Stimulated activated CD4-positive, alpha-beta T cell treated with anti-CD3 and anti-CD28 coated beads, Interleukin-12 subunit alpha, Interleukin-12 subunit beta, amount 100 ng/mL, for 48 hours (primary cell): Measurements from ENCODE around the gene GNAI2.
A peak's percentile ranks its signal among the peaks of the same experiment; 100 is the strongest.
"Not testable (repeated sequence)": the region's sequence is repeated elsewhere in the genome, so short reads cannot be mapped to it uniquely, and the experiment has no call there.

Experiments used
- DNase-seq, 3 donors: peaks; one replicate each; pipeline ENCODE4 v3.0.0-alpha.2; 2020; ENCODE audit warnings: low read depth in 2 of 3, low spot score in 1 of 3

GNAI2 gene

DNA sequence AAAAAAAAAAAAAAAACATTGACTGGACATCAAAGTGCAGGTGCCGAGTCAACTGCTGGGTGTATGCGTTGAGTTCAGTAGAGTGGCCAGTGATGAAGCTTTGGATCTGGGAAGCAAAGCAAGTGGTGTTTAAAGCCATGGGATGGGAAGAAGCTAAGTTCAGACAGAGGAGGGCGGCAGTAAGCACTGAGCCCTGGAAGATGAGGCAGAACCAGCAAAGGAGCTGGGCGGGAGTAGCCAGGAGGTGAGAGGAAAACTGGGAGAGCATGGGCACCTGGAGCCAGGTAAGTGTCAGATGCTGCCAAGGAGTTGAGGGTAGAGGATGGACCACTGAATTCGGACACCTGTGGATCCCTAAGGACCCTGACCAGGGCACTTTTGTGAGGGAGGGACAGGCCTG lies 11.4 kb upstream of the GNAI2 start:
- no peak for DNase-seq

DNA sequence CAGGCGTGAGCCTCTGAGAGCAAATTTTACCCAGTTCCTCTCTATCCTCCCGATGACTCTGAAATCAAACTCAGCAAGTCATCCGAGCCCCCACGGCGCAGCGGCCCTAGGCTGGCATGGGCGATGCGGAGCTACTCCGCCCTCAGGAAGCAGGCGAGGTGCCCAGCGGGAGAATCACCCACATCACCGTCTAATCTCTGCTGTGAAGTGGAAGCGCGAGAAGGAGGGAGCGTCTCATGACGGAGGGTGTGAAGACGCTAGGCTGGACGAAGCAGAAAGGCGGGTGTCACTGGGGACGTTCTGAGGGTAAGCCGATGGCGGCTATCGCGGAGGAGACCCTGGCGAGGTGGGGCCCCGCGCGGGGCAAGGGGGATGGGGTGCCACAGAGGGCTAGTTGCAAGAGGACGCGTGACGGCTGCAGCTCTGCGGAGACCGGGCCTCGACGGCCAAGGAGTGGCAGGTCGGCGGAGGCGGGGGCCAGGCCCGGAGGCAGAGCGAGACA lies 9.1 kb upstream of the GNAI2 start:
- peak in 1 of 3 donors; percentile 30 for DNase-seq

DNA sequence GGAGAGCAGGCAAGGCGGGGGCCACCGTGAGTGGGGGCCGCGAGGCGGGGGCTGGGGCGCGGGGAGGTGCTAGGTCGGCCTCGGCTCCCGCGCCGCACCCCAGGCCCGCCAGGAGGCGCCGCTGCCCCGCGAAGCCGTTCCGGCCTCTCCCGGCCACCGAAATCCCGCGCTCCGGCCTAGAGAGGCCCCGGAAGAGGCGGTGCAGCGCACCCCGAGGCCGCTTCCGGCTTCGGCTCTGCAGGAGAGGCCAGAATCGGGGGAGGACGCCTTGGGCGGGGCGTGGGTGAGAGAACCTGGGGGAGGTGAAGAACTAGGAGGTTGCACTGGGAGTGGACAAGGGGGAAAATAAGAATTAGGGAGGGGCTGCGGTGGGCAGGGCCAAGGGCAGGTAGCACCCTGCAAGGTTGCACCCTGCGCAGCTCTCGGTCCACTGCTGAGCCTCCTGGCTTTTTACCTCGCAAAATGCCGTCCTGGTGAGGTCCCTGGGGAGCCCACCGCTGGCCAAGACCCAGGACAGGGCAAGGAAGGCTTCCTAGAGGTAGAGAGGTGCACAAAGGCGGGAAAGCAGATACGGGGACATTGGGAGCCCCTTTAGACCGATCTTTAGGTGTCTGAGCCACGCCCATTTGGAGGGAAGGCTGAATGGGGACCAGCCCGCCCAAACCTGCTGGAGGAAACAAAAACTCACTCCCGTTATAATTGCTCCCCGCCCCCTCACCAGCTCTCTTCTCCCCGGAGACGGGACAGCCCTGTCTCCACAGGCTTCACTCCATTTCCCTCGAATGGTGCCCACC lies 8.4 kb upstream of the GNAI2 start:
- DNase-seq: peak; percentile 77 to 89 (median 78)

DNA sequence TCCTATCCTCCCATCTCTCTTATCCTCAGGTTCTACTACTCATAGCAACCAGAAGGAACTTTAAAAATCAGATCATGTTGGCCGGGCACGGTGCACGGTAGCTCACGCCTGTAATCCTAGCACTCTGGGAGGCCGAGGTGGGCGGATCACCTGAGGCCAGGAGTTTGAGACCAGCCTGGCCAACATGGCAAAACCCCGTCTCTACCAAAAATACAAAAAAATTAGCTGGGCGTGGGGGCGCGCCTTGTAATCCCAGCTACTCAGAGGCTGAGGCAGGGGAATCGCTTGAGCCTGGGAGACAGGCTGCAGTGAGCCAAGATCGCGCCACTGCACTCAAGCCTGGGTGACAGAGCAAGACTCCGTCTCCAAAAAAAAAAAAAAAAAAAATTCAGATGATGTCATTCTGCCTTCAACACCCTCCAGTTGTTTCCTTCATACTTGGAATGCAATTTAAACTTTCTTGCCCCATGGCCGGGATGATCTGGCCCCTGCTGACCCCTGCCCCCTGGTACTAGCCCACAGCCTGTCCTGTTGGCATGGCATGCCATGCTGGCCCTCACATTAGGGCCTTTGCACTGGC lies 7.7 kb upstream of the GNAI2 start:
- not testable (repeated sequence) for DNase-seq

DNA sequence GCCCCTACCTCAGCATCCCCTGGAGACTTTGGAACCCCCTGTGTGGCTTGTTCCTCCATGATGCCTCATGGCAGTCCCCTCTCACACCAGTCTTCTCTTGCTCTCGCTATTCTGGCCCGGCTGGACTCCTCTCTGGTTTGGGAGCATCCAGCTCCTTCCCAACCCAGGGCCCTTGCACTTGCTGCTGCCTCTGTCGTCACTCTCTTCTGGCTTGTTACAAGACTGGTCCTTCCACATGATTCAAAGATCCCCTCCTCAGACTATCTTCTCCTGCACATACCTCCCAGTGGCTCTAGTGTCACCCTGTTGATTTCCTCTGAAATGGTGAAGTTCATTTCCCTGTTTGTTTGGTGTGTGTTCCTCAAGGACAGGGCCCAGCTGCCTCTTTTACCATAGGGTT lies 6.5 kb upstream of the GNAI2 start:
- no peak for DNase-seq

DNA sequence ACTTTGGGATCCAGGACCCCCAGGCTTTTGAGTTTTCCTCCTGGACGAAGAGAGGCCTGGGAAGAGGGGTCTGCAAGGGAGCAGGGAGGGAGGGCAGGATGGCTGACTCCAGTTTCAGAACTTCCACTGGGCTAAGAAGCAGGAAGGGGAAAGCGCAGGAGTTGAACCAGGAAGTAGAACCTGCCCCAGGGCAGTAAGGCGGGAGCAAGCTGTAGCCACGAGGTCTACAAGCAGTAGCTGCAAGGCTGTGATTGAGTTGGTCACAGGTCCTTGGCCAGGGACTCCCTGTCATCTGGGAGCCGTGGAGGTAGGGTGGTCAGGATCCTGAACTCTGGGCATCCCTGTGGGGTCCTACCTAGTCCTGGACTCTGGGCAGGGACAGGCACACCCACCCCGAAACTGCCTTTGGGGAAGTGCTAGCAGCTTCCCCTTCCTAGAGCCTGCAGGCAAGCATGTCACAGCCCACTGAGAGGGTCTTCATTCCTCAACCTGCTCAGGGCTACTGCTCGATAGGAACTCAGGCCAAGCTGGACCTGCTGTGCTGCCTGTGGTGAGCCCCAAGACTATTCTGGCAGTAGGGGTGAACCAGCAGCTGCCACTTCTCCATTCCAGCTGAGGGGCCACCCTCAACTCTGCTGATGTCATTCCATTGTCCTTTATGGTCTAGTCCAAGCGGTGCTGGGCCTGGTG lies 5.8 kb upstream of the GNAI2 start:
- no peak for DNase-seq

DNA sequence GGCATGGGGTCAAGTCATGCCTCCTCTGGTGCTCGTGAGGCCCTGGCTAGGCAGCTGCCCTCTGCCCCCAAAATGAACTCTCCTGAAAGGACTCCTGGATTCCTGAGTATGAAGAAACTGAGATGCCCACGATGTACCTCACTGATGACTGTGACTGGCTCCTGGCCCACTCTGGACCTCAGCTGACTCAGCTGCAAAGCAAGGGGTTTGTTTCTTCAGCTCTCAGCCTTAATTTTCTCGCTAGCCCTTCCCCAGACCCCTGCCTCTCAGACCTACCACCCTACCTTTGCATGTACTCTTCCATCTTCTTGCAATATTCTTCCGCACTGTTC lies 5.2 kb upstream of the GNAI2 start:
- DNase-seq: no peak

DNA sequence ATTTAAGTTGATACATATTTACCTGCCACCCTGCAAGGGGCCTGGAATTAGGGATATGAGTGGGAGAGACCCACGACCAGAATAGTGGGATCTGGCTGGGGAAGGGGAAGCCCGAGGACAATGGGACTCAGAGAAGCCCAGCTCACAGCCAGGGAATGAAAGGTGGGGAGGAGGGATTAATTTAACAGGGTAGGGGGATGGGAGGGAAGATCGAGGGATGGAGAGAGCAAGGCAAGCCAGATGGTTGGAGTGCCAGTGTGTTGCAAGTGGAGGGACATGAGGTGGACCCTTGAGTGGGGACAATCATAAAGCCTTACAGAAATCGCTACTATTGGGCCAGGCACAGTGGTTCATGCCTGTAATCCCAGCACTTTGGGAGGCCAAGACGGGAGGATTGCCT lies 4.4 kb upstream of the GNAI2 start:
- no peak for DNase-seq

DNA sequence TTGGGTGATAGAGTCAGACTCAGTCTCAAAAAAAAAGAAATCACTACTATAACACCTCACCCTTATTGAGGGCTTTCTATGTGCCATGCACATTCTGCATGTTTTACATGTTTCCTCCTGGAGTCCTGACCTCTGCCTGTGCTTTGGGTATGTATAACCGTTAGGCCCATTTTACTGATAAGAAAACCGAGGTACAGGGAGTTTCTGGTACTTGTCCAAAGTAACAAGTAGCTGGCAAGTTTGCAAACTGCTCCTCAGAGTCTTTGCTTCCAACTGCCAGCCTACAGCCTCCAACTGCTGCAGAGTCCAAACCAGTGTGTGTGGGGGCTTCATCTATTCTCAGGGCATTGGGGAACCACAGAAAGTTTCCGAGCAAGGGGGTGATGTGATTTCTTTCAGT lies 3.7 kb upstream of the GNAI2 start:
- no peak for DNase-seq

DNA sequence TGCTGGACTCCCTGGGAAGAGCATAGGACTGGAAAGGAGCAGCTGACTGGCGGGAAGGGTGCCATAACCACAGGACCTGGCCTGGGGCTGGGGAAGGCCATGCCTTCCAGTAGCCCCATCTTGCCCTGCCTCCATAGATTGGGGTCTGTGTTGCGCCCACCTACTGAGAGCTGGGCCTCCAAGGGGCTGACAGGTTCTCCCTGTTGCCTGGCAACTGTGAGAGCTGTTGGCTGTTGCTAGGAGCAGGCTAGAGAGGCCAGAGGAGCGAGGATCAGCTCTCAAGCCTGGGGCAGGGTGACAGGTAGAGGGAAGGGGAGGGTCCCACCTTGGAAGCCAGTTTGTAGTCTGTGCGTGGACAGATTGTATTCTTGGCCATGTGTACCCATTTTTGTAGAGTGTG lies 2.8 kb upstream of the GNAI2 start:
- no peak for DNase-seq

DNA sequence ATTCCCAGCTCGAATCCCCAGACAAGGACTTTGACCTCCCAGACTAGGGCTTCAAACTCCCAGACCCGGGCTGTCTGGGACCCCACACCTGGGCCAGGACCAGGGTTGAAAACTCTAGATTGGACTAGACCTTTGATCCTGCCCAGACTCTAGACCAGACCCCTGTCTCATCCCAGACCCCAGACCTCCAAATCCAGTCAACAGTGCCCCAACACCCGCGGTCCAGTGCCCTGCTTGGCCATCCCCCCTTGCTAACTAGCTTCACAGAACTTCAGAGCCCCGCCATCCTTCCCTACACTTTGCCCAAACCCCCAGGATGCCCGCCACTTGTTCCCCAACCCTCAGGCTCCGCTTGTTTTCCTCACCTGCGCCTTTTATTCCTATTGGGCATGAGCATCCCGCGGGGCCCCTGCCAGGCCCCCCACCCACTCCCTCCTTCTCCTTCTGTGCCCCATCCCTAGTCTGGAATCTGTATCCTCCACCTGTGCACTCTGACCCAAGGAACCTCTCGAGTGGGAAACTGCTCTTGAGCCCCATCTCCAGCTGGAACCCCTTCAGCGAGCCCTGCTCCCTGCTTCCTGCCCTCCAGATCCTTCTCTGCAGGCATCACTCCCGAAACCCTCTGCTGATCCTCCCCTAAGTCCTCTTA lies 604 bp downstream of the GNAI2 start:
- no peak for DNase-seq

DNA sequence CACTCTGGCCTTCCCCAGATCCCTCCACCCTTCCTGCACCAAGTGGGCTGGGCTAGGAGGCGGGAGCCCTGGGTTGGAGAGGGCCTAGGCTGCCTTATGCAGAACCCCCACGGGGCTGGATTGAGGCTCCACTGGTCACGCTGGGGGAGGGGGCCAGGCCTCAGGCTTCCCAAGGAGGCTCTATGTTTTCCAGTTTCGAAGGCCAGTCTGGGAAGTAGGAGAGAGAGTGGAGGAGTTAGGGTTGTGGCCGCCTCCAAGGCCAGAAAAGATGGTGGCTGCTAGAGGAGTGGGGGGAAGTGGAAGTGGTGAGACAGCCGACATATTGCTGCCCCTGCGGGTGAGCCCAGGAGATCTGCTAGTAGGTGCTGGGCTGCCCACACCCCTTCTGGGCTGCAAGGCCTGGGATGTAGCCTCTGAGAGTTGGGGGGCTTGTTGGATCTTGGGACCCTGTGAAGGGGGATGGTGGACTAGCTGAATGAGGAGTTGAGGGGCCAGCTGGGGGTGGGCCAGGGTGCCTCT lies 1.2 kb downstream of the GNAI2 start:
- DNase-seq: no peak

DNA sequence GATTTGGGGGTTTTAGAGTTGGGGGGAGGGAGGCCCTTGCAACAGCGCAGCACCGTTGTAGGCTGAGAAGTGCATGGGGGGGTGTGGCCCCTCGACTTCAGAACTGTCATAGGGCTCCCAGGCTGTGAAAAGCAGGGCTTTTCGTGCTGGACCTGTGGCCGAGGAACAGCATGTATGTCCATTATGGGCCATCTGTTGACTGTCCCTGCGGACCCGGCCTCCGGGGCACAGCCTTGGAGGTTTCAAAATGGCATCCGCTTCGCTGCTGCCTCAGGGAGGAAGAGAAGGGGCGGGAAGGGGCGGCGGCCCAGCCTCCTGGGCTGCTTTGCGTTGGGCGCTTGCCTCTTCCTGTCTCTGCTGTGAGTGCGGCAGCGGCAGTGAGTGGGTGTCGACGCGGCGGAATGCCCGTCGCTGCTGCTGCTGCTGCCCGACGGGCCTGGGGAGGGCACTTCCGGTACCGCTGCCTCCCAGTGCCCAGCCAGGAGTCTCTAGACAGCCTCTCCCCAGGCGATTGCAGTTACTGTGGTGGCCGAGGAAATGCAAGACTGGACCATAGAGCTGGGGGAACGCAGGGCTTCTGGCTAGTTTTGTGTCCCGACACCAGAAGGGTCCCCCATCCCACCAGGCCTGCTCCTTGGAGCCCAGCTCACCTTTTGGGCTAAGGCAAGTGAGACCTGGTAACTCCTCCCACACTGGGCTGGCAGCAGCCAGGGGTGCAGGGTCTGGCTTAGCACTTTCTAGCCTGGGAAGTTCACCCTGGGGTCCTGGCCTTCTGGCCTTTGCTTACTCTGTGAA lies 1.9 kb downstream of the GNAI2 start:
- DNase-seq: peak; percentile 78 to 86 (median 81)

DNA sequence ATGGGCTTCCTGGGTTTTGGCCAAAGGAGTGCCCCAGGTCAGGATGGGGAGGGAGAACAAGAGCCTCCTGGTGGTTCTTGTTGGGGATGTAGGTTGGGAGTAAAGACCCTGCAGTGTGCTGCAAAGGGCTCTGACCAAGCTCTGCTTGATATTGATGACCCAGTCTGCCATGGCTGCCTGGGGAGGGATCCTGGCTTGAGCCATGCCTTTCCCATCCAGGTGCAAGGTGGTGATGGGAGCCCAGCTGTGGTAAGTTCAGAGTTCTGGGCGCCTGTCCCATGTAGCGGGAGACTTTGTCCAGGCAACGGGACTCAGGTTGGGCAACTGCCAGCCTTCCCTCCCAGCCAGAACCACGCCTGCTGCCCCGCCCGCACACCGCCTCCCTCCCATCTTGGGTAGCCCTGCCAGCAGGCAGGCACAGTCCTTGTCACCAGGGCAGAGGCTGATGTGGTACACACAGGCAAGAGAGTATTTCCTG lies 2.6 kb downstream of the GNAI2 start:
- no peak for DNase-seq

DNA sequence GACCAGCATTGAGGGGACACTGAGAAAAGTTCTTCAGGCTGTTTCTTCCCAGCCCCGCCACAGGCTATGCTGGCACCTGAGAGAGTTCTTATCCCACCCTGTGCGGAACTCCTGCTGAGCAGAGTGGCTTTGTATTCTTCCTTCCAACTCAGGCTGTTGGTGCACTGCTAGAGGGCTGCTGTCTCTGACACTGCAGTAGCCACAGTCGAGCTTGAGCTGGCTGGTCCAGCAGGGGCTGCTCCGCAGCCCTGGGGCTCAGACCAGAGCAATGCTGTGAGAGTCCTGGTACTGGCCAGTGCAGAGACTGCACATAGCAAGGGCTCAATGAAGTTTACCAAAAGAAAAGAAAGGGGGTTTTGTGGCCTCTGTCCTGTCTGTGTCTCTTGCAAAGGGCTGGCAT lies 3.6 kb downstream of the GNAI2 start:
- DNase-seq: no peak

DNA sequence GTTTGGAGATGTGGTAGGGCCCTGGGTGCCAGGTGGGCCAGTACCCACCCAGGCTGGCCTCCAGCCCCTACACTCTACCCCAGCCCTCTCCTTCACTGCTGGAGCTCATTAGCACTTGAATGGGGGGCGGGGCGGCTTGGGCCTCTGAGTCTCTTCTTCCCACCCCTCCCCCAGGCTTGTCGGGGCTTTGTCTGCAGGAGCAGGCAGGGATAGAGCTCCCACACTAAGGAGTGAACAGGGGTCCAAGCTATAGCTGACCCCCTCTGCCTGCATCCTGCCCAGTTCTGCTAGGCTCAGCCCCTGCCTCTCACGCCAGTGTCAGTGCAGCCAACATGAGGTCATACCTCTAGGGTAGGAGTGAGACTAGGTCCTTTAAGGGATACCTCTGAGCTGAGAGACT lies 5.2 kb downstream of the GNAI2 start:
- DNase-seq: no peak

DNA sequence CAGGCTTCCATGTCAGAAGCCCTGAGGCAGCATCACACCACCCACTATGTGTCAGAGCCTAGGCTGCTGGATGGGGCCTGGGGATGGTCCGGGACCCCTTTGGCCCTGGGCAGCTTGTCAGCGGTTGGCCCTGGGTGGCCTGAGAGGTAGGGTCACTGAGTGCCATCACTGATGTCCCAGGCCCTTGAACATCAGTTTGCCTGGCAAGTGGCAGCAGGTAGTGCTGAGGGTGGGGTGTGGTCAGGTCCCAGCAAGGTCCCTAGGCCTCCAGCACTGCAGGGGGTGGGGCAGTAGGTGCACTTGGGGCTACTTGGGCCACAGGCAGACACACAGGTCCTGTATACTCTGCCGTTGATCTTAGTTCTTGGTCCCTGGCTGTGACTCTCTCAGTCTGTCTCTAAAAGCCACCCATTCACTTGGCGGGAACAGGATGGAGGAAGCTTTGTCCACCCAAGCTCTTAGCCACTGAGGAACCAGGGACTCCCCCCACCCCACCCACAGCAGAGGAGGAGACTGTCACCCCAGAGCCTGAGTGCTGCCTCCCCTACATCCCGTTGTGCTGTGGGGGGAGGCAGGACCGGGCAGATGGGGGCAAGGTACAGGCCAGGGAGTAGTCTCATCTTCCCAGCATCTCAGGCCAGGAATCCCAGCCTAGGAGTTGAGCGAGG lies 5.8 kb downstream of the GNAI2 start:
- no peak for DNase-seq

DNA sequence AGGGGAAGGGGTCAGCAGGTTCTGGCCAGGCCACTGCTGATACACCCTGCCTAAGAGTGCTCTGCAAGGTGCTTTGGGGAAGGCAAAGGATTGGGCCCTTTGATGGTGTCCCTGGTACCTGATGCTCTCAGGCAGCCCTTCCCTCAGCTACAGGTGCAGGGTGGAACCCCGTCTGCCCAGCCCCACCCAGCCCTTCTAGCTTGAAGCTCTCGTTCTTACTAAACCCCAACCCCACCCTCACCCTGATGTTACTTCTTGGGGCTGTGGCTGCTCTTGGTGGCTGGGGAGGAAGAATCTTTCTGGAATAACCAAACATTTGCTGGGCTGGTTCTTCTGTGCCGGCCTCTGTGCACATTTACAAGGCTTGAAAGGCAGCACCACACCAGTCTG lies 6.4 kb downstream of the GNAI2 start:
- DNase-seq: no peak

DNA sequence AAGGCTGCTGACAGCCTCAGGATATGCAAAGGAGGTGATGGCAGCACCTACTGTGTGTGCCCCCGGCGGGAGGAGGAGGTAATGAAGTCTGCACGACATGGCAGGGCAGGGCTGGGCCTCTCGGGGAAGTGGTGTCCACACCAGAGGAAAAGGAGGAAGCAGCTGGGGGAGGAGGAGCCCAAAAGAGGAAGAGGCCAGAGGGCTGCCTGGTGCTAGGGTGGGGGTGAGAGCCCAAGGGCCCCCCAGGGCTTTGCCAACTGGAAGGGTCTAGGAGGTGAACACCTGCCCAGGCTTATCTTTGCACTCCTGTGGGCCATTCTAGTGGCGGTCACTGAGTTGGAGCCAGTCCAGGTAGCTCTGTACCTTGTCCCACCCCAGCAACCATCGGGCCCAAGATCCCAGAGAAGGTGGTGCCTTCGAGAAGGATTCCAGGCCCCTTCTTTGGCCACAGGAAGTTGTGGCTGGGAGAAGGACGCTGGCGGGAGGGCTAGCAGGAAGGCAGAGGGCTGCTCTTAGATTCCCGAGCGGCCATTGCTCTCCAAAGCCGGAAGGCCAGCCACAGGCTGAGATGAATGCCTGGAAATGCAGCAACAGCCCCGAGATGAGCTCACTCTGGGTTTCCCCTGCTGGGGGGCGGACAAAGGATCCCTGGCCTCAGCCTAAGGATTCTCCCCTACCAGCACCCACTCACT lies 7.0 kb downstream of the GNAI2 start:
- DNase-seq: peak in 1 of 3 donors; percentile 40

DNA sequence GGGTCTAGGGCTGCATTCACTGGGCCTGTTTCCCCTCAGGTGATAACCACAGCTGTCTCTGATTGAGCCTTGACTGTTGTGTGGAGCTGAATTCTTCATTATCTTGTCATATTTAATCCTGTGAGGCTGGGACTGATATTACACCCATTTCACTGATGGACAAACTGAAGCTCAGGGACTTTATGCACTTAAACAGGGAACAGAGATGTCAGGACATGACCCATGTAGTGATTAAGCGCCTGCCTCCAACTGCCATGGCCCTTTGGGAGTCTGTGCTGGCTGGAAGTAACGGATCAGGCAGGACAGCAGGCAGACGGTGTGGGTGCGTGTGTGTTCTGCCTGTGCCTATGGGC lies 7.5 kb downstream of the GNAI2 start:
- no peak for DNase-seq
